GM20000 (cell line): ENCODE measurements around the gene SGPP2.

Experiments
- DNase-seq: peaks from one replicate; pipeline ENCODE4 v3.0.0; 2012; ENCODE audit warnings: low spot score
- TF ChIP-seq, protein P1 (sequence below): IDR thresholded peaks from 2 replicates; pipeline ENCODE4 v1.5.1; 2012; ENCODE audit warnings: mild to moderate bottlenecking, control low read depth; ENCODE audit errors: extremely low read depth, missing control alignments

Gene SGPP2

DNA sequence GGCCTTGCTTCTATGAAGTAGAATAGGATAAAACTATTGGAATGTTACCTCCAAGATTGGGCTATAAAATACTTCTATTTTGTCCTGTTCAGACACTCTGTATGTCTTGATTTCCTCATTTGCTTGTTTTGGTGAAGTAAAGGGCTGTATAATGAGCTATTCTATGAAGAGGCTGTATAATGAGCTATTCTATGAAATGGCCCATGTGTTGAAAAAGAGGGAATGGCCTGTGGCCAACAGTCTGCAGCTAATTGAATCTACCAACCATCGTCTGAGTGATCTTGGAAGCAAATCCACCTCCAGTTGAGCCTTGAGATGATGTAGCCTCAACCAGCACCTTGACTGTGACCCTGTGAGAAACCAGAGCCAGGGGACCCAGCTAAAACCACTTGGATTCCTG, 3.8 kb upstream of the SGPP2 start:
- no peak for DNase-seq
- TF ChIP-seq, protein P1, sequence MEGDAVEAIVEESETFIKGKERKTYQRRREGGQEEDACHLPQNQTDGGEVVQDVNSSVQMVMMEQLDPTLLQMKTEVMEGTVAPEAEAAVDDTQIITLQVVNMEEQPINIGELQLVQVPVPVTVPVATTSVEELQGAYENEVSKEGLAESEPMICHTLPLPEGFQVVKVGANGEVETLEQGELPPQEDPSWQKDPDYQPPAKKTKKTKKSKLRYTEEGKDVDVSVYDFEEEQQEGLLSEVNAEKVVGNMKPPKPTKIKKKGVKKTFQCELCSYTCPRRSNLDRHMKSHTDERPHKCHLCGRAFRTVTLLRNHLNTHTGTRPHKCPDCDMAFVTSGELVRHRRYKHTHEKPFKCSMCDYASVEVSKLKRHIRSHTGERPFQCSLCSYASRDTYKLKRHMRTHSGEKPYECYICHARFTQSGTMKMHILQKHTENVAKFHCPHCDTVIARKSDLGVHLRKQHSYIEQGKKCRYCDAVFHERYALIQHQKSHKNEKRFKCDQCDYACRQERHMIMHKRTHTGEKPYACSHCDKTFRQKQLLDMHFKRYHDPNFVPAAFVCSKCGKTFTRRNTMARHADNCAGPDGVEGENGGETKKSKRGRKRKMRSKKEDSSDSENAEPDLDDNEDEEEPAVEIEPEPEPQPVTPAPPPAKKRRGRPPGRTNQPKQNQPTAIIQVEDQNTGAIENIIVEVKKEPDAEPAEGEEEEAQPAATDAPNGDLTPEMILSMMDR: no peak

DNA sequence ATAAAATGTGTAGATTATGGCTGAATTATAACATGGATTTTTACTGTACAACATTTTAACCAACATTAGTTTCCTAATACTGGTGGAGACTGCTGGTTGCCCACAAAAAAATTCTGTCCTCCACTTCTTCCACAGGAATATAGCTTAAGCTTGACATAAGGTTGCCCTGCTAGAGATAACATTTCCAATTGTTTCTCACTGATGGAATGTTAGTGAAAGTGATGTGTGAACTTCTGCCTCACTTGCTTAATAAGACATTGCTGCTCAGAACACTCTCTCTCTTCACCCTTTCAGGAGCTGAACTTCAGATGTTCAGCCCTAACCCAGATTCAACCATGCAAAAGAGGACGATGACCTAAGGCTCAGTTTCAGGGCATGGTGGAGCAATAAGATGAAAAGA, 2.7 kb upstream of the SGPP2 start:
- no peak for DNase-seq
- TF ChIP-seq, protein P1: no peak

- TF ChIP-seq, protein P1: no peak
- DNase-seq: no peak
These were observed 1.2 kb upstream of the SGPP2 start for GRCh38 chr2:222423186-222423585.

DNA sequence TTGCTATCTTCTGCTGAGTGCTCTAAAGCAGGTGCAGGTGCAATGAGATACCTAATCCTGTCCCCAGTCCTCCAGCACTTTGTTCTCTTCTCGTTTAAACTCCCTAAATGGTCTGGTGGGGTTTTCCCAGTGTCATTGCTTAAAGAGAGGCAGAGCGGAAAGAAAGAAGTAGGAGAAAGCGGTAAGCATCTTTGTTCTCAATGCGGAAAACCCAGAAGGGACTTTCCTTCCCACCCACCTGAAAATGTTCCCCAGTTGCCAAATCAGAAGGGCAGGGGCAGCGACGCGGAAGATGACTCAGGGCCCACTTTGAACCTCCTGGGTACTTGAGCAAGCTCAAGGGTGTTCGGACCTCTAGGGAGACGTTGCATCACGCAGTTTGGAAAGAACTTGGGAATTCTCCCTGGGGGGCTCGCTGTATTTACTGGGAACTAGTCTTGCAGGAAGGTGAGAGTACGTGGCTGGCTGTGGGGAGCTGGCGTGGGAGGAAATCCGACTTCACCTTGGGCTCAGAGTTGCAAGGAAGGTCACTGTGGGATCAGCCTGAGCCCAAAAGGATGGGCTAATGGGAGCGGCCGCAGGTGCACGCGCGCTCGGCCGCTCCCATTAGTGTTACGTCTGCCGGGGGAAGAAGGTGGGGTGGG, 589 bp upstream of the SGPP2 start:
- peak; percentile 80 for DNase-seq
- TF ChIP-seq, protein P1: no peak

GRCh38 chr2:222424729-222425671, 657 bp downstream of the SGPP2 start:
- TF ChIP-seq, protein P1: no peak
- peak; percentile 71 for DNase-seq

- DNase-seq: peak; percentile 73
- TF ChIP-seq, protein P1: no peak
These were observed 3.4 kb downstream of the SGPP2 start for GRCh38 chr2:222427646-222428301.

DNA sequence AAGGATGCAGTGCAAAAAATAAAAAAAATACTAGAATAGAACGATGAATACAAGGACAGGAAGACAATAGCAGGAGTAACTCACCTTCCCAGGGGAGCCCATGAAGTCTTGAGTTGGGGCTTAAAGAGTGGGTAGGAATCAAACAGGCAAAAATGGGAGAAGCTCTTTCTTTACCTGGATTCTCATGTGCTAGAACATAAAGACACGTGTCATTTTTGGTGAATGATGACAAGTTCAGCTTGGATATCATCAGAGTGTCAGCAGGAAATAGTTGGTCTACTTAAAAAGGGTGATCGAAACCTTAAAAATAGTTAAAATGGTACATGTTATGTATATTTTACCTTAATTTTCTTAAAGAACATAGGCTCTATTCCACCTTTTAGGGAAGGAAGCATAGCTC, 5.7 kb downstream of the SGPP2 start:
- DNase-seq: no peak
- TF ChIP-seq, protein P1: no peak
